Omental fat pad (tissue), 4 donors: ENCODE results near the gene PHF3. TPM values are rescaled to one million over a fixed set of nuclear protein-coding genes. Genes with fewer than 3 reads are reported as not detected.

Experiments used
- ATAC-seq: fragments of 150-250 bp; one replicate; pipeline ENCODE4 v1.9.1; 2016; ENCODE audit warnings: mild to moderate bottlenecking, moderate library complexity; ENCODE audit not compliant: low FRiP score
- DNase-seq: peaks from one replicate; pipeline ENCODE4 v3.0.0-alpha.2; 2019; ENCODE audit warnings: low spot score
- CTCF ChIP-seq, 3 donors: fragments of 450-650 bp; IDR thresholded peaks; one replicate each; pipeline ENCODE4 v1.5.1; 2016 to 2017; ENCODE audit warnings: antibody characterized with exemption in 3 of 3, mild to moderate bottlenecking in 3 of 3, moderate library complexity in 2 of 3
- total RNA-seq, 4 donors: library from RNA; depleted of rRNA; stranded (reverse); fragments of >200 nt; gene quantifications; one replicate each; pipeline ENCODE4 v1.1.0, GENCODE V29; 2016

The PHF3 gene
- total RNA-seq, 4 donors from 2014 or later, result 37.7 to 68.9 (median 58.4) TPM

GRCh38 chr6:63663956-63664281 lies 28.3 kb downstream of the PHF3 start:
- DNase-seq, result no peak
- ATAC-seq, result no peak
- no peak for TF ChIP-seq CTCF (IDR thresholded peaks at IDR 0.05)

GRCh38 chr6:63671098-63671754 lies 35.6 kb downstream of the PHF3 start:
- DNase-seq (no peak), ATAC-seq (no peak)
- no peak for TF ChIP-seq CTCF (IDR thresholded peaks at IDR 0.05)

- DNase-seq (no peak), ATAC-seq (no peak)
- TF ChIP-seq CTCF (IDR thresholded peaks at IDR 0.05), result no peak
Observed at GRCh38 chr6:63672582-63673129, 37.1 kb downstream of the PHF3 start.

- ATAC-seq (no peak), DNase-seq (no peak)
- no peak for TF ChIP-seq CTCF (IDR thresholded peaks at IDR 0.05)
Observed at GRCh38 chr6:63673692-63674091, 38.1 kb downstream of the PHF3 start.

GRCh38 chr6:63674635-63675034 lies 39.0 kb downstream of the PHF3 start:
- no peak for TF ChIP-seq CTCF (IDR thresholded peaks at IDR 0.05)
- DNase-seq, result no peak
- ATAC-seq, result no peak

GRCh38 chr6:63675138-63675537 lies 39.5 kb downstream of the PHF3 start:
- ATAC-seq, result no peak
- TF ChIP-seq CTCF (IDR thresholded peaks at IDR 0.05), result no peak
- no peak for DNase-seq

- TF ChIP-seq CTCF (IDR thresholded peaks at IDR 0.05), result no peak
- ATAC-seq (no peak), DNase-seq (no peak)
Observed at GRCh38 chr6:63676412-63677114, 41.0 kb downstream of the PHF3 start.
